ENCODE data around the gene DCAF16.

The DCAF16 gene

GRCh38 chr4:17781300-17782287, 29.0 kb downstream of the DCAF16 start, which contains the start of gene FAM184B:
TSS of gene FAM184B (minus strand) at chr4:17781621. CDS start at chr4:17781299, 322 bp downstream.
- DNase-seq: no peak

- DNase-seq: no peak
Observed at GRCh38 chr4:17780501-17781299, 29.9 kb downstream of the DCAF16 start.

- DNase-seq: no peak
Observed at GRCh38 chr4:17778431-17778830, 32.1 kb downstream of the DCAF16 start.

GRCh38 chr4:17773135-17773698, 37.3 kb downstream of the DCAF16 start:
- DNase-seq: no peak

- no peak for DNase-seq
Observed at GRCh38 chr4:17771284-17771908, 39.2 kb downstream of the DCAF16 start.

- no peak for DNase-seq
Observed at GRCh38 chr4:17770845-17771244, 39.7 kb downstream of the DCAF16 start.

- DNase-seq: no peak
Observed at GRCh38 chr4:17769406-17770174, 41.0 kb downstream of the DCAF16 start.

GRCh38 chr4:17766826-17767458, 43.6 kb downstream of the DCAF16 start:
- no peak for DNase-seq

- no peak for DNase-seq
Observed at GRCh38 chr4:17765514-17766286, 44.9 kb downstream of the DCAF16 start.

GRCh38 chr4:17763931-17764330, 46.6 kb downstream of the DCAF16 start:
- no peak for DNase-seq

GRCh38 chr4:17763416-17763815, 47.1 kb downstream of the DCAF16 start:
- DNase-seq: no peak

- no peak for DNase-seq
Observed at GRCh38 chr4:17762726-17763125, 47.8 kb downstream of the DCAF16 start.

GRCh38 chr4:17761062-17761461, 49.5 kb downstream of the DCAF16 start:
- no peak for DNase-seq

GRCh38 chr4:17760626-17761025, 49.9 kb downstream of the DCAF16 start:
- DNase-seq: no peak

GRCh38 chr4:17758485-17758884, 52.1 kb downstream of the DCAF16 start:
- no peak for DNase-seq

GRCh38 chr4:17757621-17758020, 52.9 kb downstream of the DCAF16 start:
- no peak for DNase-seq

- DNase-seq: no peak
Observed at GRCh38 chr4:17753646-17754045, 56.9 kb downstream of the DCAF16 start.
